HEK293T (cell line): ENCODE results near the gene SRA1.

ENCODE experiments used
- ARNT ChIP-seq: fragments of 450-650 bp; IDR thresholded peaks from 2 replicates; pipeline ENCODE4 v1.6.1; 2017; ENCODE audit warnings: mild to moderate bottlenecking
- BHLHE40 ChIP-seq: fragments of 450-650 bp; IDR thresholded peaks from 2 replicates; pipeline ENCODE4 v1.6.1; 2016; ENCODE audit warnings: mild to moderate bottlenecking, moderate library complexity, borderline replicate concordance
- ELF4 ChIP-seq: fragments of 450-650 bp; IDR thresholded peaks from 2 replicates; pipeline ENCODE4 v1.6.1; 2017; ENCODE audit warnings: antibody characterized with exemption
- FOXA1 ChIP-seq: fragments of 450-650 bp; IDR thresholded peaks from 2 replicates; pipeline ENCODE4 v1.6.1; 2016; ENCODE audit warnings: mild to moderate bottlenecking
- FOXK2 ChIP-seq: fragments of 450-650 bp; IDR thresholded peaks from 2 replicates; pipeline ENCODE4 v1.6.1; 2016; ENCODE audit warnings: mild to moderate bottlenecking
- FOXM1 ChIP-seq: fragments of 450-650 bp; IDR thresholded peaks from 2 replicates; pipeline ENCODE4 v1.6.1; 2017; ENCODE audit warnings: mild to moderate bottlenecking, borderline replicate concordance
- HDGF ChIP-seq: fragments of 450-650 bp; IDR thresholded peaks from 2 replicates; pipeline ENCODE4 v1.6.1; 2017; ENCODE audit warnings: antibody characterized with exemption, borderline replicate concordance
- L3MBTL2 ChIP-seq: fragments of 450-650 bp; conservative IDR thresholded peaks from 2 replicates; pipeline ENCODE4 v1.6.1; 2016; ENCODE audit warnings: mild to moderate bottlenecking
- NFRKB ChIP-seq: fragments of 450-650 bp; IDR thresholded peaks from 2 replicates; pipeline ENCODE4 v1.6.1; 2016; ENCODE audit warnings: mild to moderate bottlenecking, moderate library complexity
- SP1 ChIP-seq: fragments of 450-650 bp; IDR thresholded peaks from 2 replicates; pipeline ENCODE4 v1.6.1; 2017
- SUZ12 ChIP-seq: fragments of 450-650 bp; IDR thresholded peaks from 2 replicates; pipeline ENCODE4 v1.6.1; 2016; ENCODE audit warnings: mild to moderate bottlenecking
- TARDBP ChIP-seq: fragments of 450-650 bp; IDR thresholded peaks from 2 replicates; pipeline ENCODE4 v1.6.1; 2016
- ZNF384 ChIP-seq: fragments of 450-650 bp; IDR thresholded peaks from 2 replicates; pipeline ENCODE4 v1.6.1; 2016
- TF ChIP-seq, protein P1 (sequence below): fragments of 450-650 bp; IDR thresholded peaks from 2 replicates; pipeline ENCODE4 v1.6.1; 2016

DNA sequence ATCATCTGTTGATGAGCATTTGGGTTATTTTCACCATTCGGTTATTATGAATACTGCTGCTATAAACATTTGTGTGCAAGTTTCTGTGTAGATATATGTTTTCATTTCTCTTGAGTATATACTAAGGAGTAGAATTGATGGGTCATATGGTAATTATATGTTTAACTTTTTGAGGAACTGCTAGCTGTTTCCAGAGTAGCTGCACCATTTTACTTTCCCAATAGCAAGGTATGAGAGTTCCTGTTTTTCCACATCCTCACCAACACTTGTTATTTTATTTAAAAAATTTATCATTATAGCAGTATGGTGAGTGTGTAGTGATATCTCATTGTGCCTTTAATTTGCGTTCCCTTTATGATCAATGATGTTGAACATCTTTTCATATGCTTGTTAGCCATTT lies 46.5 kb upstream of the SRA1 start:
- TF ChIP-seq ELF4 = no peak
- no peak for TF ChIP-seq NFRKB
- no peak for TF ChIP-seq TARDBP
- TF ChIP-seq FOXK2 = no peak
- TF ChIP-seq L3MBTL2 = no peak
- TF ChIP-seq, protein P1, sequence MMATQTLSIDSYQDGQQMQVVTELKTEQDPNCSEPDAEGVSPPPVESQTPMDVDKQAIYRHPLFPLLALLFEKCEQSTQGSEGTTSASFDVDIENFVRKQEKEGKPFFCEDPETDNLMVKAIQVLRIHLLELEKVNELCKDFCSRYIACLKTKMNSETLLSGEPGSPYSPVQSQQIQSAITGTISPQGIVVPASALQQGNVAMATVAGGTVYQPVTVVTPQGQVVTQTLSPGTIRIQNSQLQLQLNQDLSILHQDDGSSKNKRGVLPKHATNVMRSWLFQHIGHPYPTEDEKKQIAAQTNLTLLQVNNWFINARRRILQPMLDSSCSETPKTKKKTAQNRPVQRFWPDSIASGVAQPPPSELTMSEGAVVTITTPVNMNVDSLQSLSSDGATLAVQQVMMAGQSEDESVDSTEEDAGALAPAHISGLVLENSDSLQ = no peak
- TF ChIP-seq ZNF384 = no peak
- no peak for TF ChIP-seq SUZ12
- TF ChIP-seq SP1 = no peak
- TF ChIP-seq FOXA1 = no peak
- no peak for TF ChIP-seq BHLHE40
- no peak for TF ChIP-seq FOXM1
- no peak for TF ChIP-seq HDGF
- TF ChIP-seq ARNT = no peak
